Measurements from ENCODE around the gene ILKAP.

The ILKAP gene

GRCh38 chr2:238167761-238168160, 35.7 kb downstream of the ILKAP start:
- TF ChIP-seq TAF1 (IDR thresholded peaks at IDR 0.05; ENCODE audit: low read depth, low read length) (no peak), SPI1 (IDR thresholded peaks at IDR 0.05; ENCODE audit: low read depth, low read length) (no peak), PAX5 (IDR thresholded peaks at IDR 0.05; ENCODE audit: insufficient read depth, low read length, severe bottlenecking) (no peak), POLR2AphosphoS5 (IDR thresholded peaks at IDR 0.05; ENCODE audit: low read depth, low read length) (no peak), POLR2A (IDR thresholded peaks at IDR 0.05; ENCODE audit: low read depth, low read length) (no peak)
- no peak for FAIRE-seq
- no peak for DNase-seq (ENCODE audit: insufficient read length, low spot score)

GRCh38 chr2:238167344-238167715, 36.2 kb downstream of the ILKAP start:
- DNase-seq (ENCODE audit: insufficient read length, low spot score): no peak
- no peak for TF ChIP-seq POLR2A (IDR thresholded peaks at IDR 0.05; ENCODE audit: low read depth, low read length)
- TF ChIP-seq POU2F2 (IDR thresholded peaks at IDR 0.05; ENCODE audit: low read depth, low read length): no peak
- TF ChIP-seq SPI1 (IDR thresholded peaks at IDR 0.05; ENCODE audit: low read depth, low read length): no peak
- TF ChIP-seq PAX5 (IDR thresholded peaks at IDR 0.05; ENCODE audit: insufficient read depth, low read length, severe bottlenecking): no peak
- TF ChIP-seq TAF1 (IDR thresholded peaks at IDR 0.05; ENCODE audit: low read depth, low read length): no peak
- no peak for TF ChIP-seq POLR2AphosphoS5 (IDR thresholded peaks at IDR 0.05; ENCODE audit: low read depth, low read length)
- no peak for FAIRE-seq

GRCh38 chr2:238166391-238167343, 36.8 kb downstream of the ILKAP start:
- FAIRE-seq (no peak), DNase-seq (ENCODE audit: insufficient read length, low spot score) (no peak)
- TF ChIP-seq SPI1 (IDR thresholded peaks at IDR 0.05; ENCODE audit: low read depth, low read length) (no peak), POLR2AphosphoS5 (IDR thresholded peaks at IDR 0.05; ENCODE audit: low read depth, low read length) (no peak), POU2F2 (IDR thresholded peaks at IDR 0.05; ENCODE audit: low read depth, low read length) (no peak), POLR2A (IDR thresholded peaks at IDR 0.05; ENCODE audit: low read depth, low read length) (no peak), PAX5 (IDR thresholded peaks at IDR 0.05; ENCODE audit: insufficient read depth, low read length, severe bottlenecking) (no peak), TAF1 (IDR thresholded peaks at IDR 0.05; ENCODE audit: low read depth, low read length) (no peak)

GRCh38 chr2:238165288-238165921, 38.1 kb downstream of the ILKAP start:
- DNase-seq (ENCODE audit: insufficient read length, low spot score) (peak; percentile 11), FAIRE-seq (no peak)
- TF ChIP-seq POU2F2 (IDR thresholded peaks at IDR 0.05; ENCODE audit: low read depth, low read length) (no peak), POLR2A (IDR thresholded peaks at IDR 0.05; ENCODE audit: low read depth, low read length) (no peak), TAF1 (IDR thresholded peaks at IDR 0.05; ENCODE audit: low read depth, low read length) (no peak), SPI1 (IDR thresholded peaks at IDR 0.05; ENCODE audit: low read depth, low read length) (no peak), PAX5 (IDR thresholded peaks at IDR 0.05; ENCODE audit: insufficient read depth, low read length, severe bottlenecking) (no peak), POLR2AphosphoS5 (IDR thresholded peaks at IDR 0.05; ENCODE audit: low read depth, low read length) (no peak)

- FAIRE-seq (no peak), DNase-seq (ENCODE audit: insufficient read length, low spot score) (no peak)
- no peak for TF ChIP-seq POLR2A (IDR thresholded peaks at IDR 0.05; ENCODE audit: low read depth, low read length)
Measured at GRCh38 chr2:238164906-238165287, 38.6 kb downstream of the ILKAP start.

DNA sequence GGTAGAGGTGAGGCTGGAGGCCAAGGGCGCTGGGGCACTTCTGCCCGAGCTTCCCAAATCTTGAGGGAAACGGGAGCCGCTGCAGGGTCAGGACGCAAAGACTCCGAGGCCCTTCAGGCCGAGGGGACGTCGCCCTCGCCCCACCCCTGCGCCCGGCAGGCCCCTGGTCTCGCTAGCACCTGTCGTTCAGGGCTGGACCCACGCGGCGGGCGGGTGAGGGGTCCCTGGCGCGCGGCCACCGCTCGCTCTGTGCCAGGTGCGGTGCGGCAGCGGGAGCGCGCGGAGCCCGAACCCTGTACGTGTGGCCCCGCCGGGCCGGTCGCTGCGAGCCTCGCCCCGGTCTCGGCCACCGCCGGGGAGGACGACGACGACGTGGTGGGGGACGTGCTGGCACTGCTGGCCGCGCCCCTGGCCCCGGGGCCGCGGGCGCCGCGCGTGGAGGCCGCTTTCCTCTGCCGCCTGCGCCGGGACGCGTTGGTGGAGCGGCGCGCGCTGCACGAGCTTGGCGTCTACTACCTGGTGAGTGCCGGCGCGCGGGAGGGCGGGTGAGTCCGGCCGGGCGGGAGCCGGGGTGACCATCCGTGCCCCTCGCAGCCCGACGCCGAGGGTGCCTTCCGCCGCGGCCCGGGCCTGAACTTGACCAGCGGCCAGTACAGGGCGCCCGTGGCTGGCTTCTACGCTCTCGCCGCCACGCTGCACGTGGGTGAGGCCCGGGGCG, 39.9 kb downstream of the ILKAP start:
- DNase-seq (ENCODE audit: insufficient read length, low spot score) (peak; percentile 25), FAIRE-seq (no peak)
- TF ChIP-seq PAX5 (IDR thresholded peaks at IDR 0.05; ENCODE audit: insufficient read depth, low read length, severe bottlenecking) (no peak), SPI1 (IDR thresholded peaks at IDR 0.05; ENCODE audit: low read depth, low read length) (no peak), POU2F2 (IDR thresholded peaks at IDR 0.05; ENCODE audit: low read depth, low read length) (no peak)

GRCh38 chr2:238162846-238163441, 40.6 kb downstream of the ILKAP start:
- DNase-seq (ENCODE audit: insufficient read length, low spot score): peak; percentile 10
- TF ChIP-seq SPI1 (IDR thresholded peaks at IDR 0.05; ENCODE audit: low read depth, low read length): no peak
- TF ChIP-seq PAX5 (IDR thresholded peaks at IDR 0.05; ENCODE audit: insufficient read depth, low read length, severe bottlenecking): no peak
- no peak for TF ChIP-seq POU2F2 (IDR thresholded peaks at IDR 0.05; ENCODE audit: low read depth, low read length)
- no peak for TF ChIP-seq POLR2AphosphoS5 (IDR thresholded peaks at IDR 0.05; ENCODE audit: low read depth, low read length)
- no peak for TF ChIP-seq POLR2A (IDR thresholded peaks at IDR 0.05; ENCODE audit: low read depth, low read length)
- no peak for TF ChIP-seq TAF1 (IDR thresholded peaks at IDR 0.05; ENCODE audit: low read depth, low read length)
- no peak for FAIRE-seq

DNA sequence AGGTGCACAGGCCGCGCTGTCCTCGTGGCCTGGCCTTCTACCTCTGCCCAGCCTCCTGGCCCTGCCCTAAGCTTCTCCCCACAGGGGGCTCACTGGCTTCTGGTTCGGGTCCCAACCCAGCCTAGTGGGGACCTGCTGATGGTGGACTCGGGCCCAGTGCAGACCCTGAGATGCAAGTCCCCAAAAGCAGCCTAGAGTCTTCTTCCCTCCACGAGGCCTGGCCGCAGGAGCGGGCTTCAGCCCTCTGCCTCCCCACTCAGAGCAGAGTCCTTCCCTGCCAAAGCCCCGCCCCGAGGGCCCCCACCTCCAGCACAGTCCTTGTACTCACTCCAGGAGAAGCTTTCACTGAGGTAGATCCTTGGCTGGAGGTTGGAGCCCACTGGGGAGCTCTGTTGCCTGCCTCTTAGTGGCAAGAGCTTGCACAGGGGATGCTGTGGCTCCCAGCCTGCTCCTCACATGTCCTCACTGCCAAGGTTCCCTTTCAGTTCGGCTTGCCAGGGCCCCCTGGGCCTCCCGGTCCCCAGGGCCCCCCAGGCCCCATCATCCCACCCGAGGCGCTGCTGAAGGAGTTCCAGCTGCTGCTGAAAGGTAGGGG, 41.1 kb downstream of the ILKAP start:
- TF ChIP-seq POLR2A (IDR thresholded peaks at IDR 0.05; ENCODE audit: low read depth, low read length) (no peak), POLR2AphosphoS5 (IDR thresholded peaks at IDR 0.05; ENCODE audit: low read depth, low read length) (no peak), SPI1 (IDR thresholded peaks at IDR 0.05; ENCODE audit: low read depth, low read length) (no peak), PAX5 (IDR thresholded peaks at IDR 0.05; ENCODE audit: insufficient read depth, low read length, severe bottlenecking) (no peak), TAF1 (IDR thresholded peaks at IDR 0.05; ENCODE audit: low read depth, low read length) (no peak), POU2F2 (IDR thresholded peaks at IDR 0.05; ENCODE audit: low read depth, low read length) (no peak)

More for the DNA sequence above, 41.1 kb downstream of the ILKAP start:
- FAIRE-seq (no peak), DNase-seq (ENCODE audit: insufficient read length, low spot score) (peak; percentile 25)
